Brain pericyte (primary cell): ENCODE results near the gene BMPR1A.

Source experiments
- DNase-seq: peaks from one replicate; pipeline ENCODE4 v3.0.0-alpha.2; 2012; ENCODE audit warnings: low read depth, low spot score

Gene BMPR1A

DNA sequence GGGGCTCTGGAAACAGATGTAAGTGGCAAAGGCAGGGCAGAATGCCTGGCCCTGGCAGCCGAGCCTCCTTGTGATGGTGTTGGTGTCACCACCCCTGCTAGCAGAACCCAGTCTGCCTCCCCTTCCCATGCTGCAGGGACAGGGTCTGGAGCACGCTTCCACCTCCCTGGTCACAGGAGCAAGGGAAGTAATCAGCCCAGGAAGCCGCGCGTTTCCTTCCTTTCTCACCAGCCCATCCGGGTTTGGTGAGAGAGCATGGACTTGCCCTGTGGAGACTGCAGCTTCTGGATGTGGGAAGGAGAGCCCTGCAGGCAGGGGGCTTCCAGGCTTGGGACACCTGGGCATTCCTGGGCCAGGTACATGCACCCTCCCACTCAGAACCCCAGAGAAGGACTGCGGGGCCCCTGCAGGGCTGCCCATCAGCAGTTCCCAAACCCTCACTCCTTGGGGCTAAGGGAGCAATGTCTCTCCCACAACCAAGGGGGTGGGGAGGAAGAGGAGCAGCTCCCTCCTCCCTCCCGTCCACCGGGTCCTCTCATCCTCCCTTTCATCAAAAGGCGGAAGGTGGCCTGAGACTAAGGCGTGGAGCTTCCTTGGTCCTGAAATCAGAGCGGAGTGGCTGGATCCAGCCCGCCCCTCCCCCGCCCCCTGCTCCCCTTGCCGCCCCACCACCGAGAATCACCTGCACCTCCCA, 199.2 kb downstream of the BMPR1A start:
- DNase-seq, result no peak

DNA sequence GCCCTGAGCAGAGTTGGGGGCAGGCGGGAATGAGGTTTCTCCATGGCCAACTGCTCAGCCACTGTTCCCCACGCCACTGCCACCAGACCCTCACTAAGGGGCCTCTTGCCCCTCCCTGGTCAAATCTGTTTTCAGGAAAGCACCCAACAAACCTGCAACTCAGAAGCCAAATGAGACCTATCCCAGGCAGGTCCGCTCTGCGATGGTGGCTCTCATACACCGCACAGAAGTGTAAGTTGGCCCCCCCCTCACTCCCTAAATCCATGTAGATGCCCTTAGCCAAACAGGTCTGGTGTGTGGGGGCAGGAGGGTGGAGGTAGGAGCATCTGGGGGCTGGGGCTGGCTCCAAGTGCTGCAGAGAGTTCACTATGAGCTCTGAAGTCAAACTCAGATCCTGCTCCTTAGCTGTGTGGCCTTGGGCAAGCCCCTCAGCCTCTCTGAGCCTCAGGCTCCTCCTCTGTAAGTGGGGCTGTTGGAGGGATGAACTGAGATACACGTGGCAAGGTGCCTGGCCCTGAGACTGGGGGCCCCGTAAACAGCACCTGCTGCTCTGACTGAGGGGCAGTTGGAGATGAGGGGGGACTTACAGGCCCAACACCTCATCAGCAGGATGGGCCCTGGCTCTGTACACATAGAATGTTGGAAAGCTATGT, 199.9 kb downstream of the BMPR1A start:
- no peak for DNase-seq

DNA sequence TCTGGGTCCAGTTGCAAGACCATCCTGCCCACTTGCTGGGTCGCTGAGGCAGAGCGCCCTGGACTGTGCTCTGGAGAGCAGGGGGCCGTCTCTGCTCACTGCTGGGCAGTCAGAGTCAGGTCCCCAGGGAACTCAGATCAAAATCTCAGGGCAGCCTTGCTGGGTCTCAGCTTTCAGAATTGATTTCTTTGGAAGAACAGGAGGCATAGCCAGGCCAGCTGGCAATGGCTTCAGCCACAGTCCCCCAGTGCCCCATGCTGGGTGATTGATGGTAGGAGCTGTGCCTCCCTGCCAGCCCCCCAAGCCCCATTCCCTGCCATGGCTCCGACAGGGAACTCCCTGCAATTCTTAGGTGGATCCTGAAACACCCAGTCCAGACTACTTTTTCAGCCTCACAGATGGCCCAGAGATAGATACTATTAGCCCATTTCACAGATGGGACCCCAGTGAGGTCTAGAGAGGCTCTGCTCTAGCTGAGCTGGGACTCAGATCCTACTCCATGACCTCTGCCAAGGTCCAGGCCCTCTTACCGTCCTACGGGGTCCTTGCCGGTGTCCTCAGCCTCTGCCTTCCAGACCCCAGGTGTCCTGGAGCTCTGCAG, 200.5 kb downstream of the BMPR1A start:
- no peak for DNase-seq

DNA sequence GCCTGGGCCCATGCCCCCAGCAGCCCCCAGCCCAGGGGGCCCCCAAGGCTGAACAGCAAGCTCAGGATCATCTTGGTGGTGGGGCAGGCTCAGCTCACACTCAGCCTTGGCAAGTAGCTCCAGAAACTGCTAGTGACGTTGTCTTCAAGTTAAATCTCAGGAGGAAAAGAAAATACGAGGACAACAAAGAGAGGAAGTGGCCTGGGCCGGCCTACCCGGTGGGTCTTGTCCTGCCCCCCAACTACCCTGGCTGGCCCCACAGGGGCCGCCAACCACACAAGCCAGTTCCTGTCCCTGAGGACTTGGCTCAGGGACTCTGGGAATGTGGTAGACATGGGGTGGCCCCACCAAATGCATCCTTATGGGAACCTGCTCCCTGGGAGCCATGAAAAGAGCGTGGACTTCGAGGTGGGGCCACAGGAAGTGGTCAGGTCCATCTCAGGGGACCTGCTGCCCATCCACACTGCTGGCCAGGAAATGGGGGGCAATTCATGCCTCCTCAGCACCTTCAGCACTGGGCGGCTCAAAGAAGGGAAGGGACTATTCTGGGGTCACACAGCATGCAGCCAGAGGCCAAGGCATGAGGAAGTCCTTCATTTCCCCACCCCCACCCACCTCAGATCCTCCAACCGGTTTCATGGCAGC, 201.2 kb downstream of the BMPR1A start, which contains the start of gene MMRN2:
Gene MMRN2, minus strand, starts transcription at position 145 of the 645 bp plus-strand sequence. Its CDS starts 74 bp downstream, at position 71.
- DNase-seq, result no peak

DNA sequence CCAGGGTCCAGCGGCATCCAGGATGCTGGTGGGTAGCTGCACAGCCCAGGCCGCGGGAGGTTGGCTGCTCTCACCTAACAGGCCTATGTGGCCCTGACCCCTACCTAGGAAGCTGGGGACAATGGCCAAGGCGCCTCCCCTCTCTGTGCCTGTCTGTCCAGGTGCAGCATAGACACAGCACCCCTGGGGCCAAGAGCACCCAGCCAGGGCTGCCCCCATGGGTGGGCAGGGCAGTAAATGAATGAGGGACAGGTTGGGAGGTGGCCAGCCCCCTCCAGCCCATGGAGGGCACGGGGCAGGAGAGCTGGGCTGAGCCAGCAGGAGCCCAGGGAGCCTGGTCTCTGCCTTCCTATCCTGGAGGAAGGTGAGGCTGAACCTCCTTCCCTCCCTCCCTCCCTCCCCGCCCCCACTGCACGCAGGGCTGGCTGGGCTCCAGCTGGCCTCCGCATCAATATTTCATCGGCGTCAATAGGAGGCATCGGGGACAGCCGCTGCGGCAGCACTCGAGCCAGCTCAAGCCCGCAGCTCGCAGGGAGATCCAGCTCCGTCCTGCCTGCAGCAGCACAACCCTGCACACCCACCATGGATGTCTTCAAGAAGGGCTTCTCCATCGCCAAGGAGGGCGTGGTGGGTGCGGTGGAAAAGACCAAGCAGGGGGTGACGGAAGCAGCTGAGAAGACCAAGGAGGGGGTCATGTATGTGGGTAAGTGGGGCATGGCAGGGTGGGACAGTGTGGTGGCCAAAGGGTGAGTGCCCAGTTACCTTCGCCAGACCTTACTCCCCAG, 201.9 kb downstream of the BMPR1A start, which contains the start of gene SNCG:
Gene SNCG, plus strand, starts transcription at position 484 of the 785 bp plus-strand sequence. Its CDS starts 99 bp downstream, at position 583.
- DNase-seq, result no peak

DNA sequence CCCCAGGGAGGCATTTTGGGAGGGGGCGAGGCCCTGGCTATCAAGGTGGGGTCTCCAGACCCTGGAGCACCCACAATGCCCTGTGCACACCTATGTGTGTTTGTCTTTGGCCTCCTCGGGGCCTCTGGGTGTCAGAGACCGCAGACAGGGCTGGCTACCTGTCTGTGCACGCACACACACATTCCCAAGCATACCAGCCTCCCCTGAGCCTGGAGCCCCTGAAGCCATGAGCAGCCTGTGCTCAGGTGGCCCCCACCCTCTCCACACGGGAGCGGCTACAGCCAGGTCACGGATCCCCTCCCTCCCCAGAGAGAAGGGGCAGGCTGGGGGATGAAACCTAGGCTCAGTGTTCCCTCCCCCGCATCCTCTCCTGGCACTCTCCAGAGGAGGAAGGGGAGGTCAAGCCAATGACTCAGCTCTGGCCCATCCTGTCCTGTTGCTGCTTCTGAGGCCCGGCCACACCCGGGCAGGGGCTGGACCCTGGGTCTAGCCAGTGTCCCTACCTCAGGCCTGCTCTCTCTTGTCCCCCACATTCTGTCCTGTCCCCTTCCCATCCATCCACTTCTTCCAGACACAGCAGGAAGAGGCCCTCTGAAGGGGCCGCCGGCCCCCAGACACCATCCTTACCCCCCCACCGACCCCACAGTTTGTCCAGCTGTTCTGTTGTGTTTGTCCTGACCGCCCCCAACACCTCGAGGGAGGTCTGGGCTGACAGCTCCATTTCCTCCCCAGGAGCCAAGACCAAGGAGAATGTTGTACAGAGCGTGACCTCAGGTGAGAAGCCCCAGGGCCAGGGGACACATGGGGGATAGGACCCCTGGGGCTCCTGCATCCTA, 202.7 kb downstream of the BMPR1A start:
- no peak for DNase-seq

DNA sequence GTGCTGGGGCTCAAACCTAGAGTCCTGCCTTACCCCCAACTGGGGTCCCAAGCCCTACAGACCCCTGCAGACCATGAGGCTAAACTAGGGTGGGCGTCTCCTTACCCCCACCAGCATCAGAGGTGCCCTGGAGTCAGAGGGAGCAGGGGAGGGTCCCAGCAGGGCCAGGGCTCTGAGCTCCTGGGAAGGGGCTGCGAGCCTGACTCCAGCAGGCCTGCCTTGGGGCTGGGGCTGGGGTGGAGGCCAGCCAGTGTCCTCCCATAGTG, 203.3 kb downstream of the BMPR1A start:
- no peak for DNase-seq

DNA sequence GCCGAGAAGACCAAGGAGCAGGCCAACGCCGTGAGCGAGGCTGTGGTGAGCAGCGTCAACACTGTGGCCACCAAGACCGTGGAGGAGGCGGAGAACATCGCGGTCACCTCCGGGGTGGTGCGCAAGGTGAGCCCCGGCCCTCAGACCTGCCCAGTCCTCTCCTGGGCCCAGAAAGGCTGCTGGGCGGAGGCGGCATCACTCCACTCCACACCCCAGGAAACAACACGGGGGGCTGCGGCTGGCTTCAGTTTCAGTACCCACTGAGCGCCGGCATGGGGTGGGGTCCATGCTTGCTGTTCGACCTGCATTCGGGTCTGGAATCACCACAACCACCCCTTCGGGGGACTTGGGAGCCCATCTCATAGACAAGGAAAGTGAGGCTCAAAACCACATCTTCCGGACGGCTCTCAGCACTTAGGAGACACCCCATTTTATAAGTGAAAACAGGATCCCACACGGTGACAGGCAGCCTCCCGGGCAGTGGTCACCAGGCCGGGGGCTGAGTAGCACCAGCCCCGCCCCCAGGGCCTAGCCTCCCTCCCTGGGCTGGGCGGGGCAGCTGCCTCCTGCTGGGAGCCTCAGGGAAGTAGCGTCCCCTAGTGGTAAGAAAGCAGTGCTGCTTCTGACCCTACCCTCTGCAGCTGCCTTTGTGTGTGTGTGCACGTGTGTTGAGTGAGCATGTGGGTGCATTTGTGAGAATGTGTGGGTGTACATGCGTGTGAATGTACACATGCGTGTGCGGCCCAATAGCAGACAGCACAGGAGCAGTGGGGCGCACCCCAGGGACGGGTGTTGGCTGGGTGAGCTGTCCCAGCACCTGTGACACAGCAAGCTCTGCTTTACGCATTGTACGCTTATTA, 203.8 kb downstream of the BMPR1A start:
- DNase-seq, result no peak

DNA sequence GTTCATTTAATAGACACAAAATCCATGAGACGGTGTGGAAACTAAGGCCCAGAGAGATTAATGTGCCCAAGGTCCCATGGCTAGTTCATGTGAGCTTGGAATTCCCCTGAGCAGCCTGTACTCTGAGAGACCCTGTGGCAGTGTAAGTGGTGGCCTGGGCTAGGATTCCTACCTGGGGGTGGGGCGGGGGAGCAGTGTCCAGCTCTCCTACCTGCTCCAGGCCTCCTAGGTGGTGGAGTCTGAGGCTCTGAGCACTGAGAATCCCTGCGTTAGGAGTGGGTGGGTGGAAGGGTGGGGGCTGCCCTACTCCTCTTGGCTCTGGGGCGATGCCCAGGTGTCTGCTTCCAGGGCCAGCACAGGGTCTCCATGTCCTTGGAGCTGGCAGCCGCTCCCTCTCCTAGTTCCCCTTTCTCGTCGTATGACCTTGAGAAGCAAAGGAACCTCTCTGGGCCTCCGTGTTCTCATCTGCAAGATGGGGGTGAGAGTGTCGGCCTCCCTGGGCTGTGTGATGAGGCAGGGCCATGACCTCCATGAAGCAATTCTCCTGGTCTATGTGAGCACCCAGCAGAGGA, 204.5 kb downstream of the BMPR1A start:
- no peak for DNase-seq

DNA sequence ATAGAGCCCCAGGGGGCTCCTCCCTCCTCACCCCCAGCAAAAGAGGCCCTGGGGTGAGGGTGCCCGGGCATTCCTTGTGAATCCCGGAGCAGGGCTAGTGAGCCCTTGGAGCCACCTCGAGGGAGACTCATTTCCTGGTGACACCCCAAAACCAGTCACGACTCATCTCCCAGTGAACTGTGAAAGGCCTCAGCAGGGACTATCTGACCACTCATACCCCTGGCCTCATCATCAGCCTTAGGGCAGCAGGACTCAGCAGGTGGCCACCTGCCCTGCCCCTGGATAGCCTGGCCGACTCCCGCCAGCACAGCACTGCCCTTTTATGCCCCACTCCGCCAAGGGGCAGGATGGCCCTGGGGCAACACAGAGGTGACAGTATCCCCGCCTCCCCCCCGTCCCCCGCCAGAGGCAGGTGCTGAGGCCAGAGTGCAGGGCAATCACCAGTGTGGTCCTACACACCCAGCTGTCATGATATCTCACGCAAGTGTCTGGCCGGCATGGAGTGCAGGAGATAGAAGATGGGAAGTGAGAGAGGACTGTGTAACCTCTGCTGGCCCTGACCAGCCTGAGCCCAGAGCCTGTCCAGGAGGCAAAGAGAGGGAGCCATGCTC, 205.2 kb downstream of the BMPR1A start:
- DNase-seq, result no peak

DNA sequence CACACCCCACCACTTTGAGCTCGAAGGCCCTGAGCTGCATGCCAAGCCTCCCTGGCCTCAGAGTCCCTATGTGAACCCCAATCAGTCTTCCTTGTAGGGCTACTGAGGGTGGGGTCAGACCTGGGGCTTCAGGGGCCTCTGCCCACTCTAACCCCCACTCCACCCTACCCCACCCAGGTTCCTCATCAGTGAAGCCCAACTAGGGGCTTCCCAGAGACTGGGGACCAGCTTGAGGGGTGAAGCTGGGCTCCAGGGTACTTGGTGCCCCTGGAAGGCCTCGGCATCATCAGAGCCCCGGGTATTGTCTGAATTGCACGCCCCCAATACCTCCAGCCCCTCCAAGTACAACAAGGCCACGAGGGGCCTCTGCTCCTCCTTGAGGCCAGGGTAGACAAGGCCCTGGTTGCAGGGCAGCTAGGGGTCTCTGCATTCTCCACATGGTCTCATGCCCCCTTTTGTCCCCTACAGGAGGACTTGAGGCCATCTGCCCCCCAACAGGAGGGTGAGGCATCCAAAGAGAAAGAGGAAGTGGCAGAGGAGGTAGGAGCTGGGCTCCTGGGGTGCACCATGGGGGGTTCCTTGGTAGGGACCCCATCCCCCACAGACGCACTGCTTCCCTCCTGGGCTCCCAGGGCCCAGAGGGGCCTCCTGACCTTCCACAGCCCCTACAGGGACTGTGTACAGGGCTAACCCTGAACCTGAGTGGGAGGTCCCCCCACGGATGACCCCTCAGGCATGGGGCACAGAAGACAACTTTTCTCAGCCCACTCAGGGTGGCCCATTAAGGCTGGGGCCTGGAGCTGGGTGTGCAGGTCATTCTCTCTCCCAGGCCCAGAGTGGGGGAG, 205.9 kb downstream of the BMPR1A start:
- no peak for DNase-seq

DNA sequence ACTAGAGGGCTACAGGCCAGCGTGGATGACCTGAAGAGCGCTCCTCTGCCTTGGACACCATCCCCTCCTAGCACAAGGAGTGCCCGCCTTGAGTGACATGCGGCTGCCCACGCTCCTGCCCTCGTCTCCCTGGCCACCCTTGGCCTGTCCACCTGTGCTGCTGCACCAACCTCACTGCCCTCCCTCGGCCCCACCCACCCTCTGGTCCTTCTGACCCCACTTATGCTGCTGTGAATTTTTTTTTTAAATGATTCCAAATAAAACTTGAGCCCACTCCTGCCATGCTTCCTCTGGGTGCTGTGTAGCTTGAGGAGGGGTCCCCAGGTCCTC, 206.5 kb downstream of the BMPR1A start:
- DNase-seq, result no peak

DNA sequence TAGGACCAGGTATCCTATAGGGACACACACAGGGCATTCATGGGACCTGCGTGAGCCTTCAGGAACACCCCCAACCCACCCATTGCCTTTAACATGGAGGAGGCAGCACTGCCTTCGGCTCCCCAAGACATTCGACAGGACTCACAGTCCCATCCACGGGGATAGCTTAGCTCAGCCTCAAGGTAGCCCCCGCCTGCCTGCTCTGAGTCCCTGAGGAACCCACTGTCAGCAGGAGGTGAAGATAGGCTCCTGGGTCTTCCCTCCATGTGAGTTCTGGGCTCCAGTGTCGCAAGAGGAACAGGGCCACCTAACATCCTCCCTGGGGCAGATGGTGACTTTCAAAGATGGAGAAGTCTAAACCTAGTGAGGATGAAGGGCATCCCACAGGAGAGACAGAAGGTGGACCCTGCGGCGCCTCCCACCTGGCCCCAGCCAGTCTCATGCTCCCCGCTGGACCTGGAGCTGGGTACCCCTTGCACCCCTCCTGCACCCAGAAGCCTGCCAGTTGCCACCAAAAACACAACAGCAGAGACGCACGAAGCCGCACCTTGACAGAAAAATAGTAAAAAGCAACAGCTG, 207.0 kb downstream of the BMPR1A start:
- no peak for DNase-seq

DNA sequence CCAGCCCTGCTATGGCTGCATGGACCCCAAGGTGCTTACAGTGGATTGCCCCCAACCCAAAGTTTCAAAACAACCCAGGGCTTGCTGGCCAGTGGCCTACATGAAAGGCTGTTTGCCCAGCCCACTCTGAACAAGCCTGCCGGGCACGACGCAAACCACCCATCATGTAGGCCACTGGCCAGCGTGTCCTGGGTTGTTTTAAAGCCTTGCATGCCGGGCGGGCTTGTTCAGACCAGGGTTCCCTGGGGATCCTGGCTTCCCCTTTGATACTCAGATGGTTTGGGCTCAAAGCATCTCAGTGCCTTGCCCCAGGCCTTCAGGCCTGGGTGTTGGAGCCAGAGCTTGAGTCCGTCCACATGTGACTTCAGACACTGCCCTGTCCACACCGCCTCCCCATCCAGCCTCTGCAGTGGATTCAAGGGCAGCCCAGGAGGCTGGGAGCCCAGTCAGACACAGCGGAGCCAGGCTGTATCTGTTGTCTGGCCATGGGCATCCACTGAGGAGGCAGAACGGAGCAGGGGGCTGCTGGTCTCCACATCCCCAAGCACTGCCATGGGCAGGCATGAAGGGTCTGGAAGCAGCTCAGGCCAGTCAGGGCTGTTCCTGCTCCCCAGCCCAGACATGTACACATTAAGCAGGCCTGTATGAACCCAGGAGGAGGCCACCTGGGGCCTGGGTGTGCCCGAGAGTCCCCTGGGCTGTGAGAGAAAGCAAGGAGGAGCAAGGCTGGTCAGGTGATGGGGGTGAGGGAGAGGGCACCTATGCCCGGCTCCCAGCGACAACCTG, 207.8 kb downstream of the BMPR1A start:
- DNase-seq, result no peak

DNA sequence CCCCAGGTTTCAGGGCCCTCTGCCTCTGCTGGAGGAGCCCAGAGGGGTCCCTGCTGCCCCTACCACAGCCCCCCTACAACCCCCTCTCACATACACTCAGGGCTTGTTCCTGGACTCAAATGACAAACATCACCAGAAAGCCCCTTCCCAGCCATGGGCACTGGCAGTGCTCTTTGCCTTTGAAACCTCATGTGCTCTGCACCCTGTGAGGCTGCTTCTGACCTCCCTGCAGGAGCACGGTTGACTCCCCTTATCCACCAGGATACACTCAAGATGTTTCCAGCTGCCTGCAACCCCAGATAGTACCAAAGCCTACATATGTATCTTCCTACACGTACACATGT, 208.4 kb downstream of the BMPR1A start:
- DNase-seq, result no peak

DNA sequence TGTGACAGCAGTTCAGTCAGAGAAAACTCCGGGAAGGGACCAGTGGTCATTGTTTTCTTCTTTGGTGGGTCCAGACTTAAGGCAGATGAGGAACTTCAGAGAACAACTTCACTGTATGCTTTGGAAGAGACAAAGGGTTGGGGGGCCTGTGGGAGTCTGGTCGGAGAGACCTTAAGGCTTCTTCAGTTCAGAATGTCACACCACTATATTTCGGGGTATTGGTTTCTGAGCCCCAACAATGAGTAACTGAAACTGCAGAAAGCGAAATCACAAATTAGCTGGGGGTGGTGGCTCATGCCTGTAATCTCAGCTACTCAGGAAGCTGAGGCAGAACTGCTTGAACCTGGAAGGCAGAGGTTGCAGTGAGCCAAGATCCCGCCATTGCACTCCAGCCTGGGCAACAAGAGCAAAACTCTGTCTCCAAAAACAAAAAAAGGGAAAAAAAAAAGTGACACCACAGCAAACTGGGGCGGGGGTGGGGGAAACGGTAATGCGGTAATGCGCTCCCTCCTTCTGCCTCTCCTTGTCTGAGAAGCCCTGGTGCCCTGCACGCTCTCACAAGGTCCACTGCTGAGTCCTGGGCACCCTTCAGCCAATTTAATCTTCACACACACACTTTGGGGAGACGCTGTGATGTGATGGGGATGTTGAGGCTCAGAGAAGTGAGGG, 209.7 kb downstream of the BMPR1A start:
- no peak for DNase-seq

DNA sequence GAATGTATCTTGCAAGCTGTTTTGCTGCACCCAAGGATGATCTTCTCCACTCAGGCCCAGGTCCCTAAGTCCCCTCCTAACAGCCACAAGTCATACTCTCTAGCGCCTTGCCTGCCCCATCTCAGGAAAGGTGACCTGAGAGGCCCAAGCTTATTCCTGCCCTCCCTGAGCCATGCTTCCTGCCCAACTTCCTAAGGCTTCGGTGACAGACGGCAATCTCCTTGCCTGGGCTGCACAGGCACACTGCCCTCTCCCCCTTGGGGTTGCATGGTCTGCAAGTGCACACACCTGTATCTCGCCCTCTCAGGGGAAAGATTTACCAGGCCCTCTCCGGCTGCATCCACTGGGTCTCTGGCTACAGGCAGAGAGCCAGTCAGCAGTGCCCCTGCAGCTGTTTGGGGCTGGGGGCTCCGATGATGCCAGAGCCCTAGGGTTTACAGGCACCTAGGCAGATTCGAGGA, 211.1 kb downstream of the BMPR1A start:
- no peak for DNase-seq
